IPS DF 6.9 (cell line): Measurements from ENCODE around the gene VPS37D.

ENCODE experiments used
- DNase-seq: peaks from one replicate; pipeline ENCODE4 v3.0.0-alpha.2; 2013; ENCODE audit warnings: low read depth, low spot score
- H3K27ac ChIP-seq: one replicate; pipeline ENCODE4 v1.5.1; 2013; ENCODE audit warnings: low read length, control low read depth
- H3K27me3 ChIP-seq: 2 replicates; pipeline ENCODE4 v1.6.1; 2013; ENCODE audit warnings: mild to moderate bottlenecking, low read length; ENCODE audit not compliant: control insufficient read depth, insufficient read depth
- H3K36me3 ChIP-seq: 2 replicates; pipeline ENCODE4 v1.6.1; 2013; ENCODE audit warnings: low read length; ENCODE audit not compliant: control insufficient read depth, insufficient read depth
- H3K4me1 ChIP-seq: 2 replicates; pipeline ENCODE4 v1.6.1; 2013; ENCODE audit warnings: low read length; ENCODE audit not compliant: control insufficient read depth, insufficient read depth
- H3K4me3 ChIP-seq: 2 replicates; pipeline ENCODE4 v1.5.1; 2013; ENCODE audit warnings: mild to moderate bottlenecking, low read length
- H3K9me3 ChIP-seq: 2 replicates; pipeline ENCODE4 v1.6.1; 2013; ENCODE audit warnings: low read length, inconsistent platforms; ENCODE audit not compliant: control insufficient read depth, insufficient read depth
- WGBS: extraction: QIAGEN DNeasy Blood & Tissue Kit; methylation state at CpG from one replicate; pipeline ENCODE4 v1.1.7; 2013; ENCODE audit warnings: mixed read lengths, missing lambda C conversion rate; ENCODE audit not compliant: insufficient read length, insufficient coverage; 5-methylcytosine and 5-hydroxymethylcytosine counted together

VPS37D gene

GRCh38 chr7:73699370-73700068 lies 31.9 kb downstream of the VPS37D start:
- no CpG with 5 or more reads among the region's 15 CpGs for WGBS
- peaks cover 19% of the 10 kb centered on the region for H3K36me3 ChIP-seq
- H3K27me3 ChIP-seq, result no peaks in the 10 kb centered on the region
- no peak overlapping the region for H3K4me3 ChIP-seq
- no peak overlapping the region for H3K27ac ChIP-seq
- H3K9me3 ChIP-seq, result no peaks in the 10 kb centered on the region
- DNase-seq, result no peak
- H3K4me1 ChIP-seq, result peaks cover 7% of the 10 kb centered on the region; the same call in 1 of the 2 replicates

DNA sequence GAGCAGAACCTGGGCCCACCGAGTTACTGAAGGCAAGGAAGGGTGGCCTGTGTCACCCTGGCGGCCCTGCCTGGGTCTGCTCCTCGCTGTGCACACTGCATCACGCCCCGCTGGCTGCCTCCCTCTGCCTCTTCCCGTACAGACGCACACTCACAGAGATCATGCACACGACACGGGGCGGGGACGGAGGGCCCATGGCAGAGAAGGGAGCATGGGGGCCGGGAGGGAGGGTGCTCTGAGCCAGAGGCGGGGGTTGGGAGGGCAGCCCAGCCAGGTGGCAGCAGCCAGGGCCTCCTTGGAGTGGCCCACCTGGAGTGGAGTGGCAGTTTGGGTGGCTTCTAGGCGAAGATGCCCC lies 32.4 kb downstream of the VPS37D start:
- peaks cover 17% of the 10 kb centered on the region for H3K36me3 ChIP-seq
- H3K27ac ChIP-seq, result no peak overlapping the region
- H3K4me1 ChIP-seq, result peaks cover 7% of the 10 kb centered on the region; the same call in 1 of the 2 replicates
- H3K4me3 ChIP-seq, result no peak overlapping the region
- no CpG with 5 or more reads among the region's 14 CpGs for WGBS
- H3K9me3 ChIP-seq, result no peaks in the 10 kb centered on the region
- no peaks in the 10 kb centered on the region for H3K27me3 ChIP-seq
- no peak for DNase-seq

- no CpG with 5 or more reads among the region's 15 CpGs for WGBS
- H3K27ac ChIP-seq, result no peak overlapping the region
- peaks cover 7% of the 10 kb centered on the region; the same call in 1 of the 2 replicates for H3K4me1 ChIP-seq
- no peaks in the 10 kb centered on the region for H3K27me3 ChIP-seq
- no peak for DNase-seq
- no peak overlapping the region for H3K4me3 ChIP-seq
- no peaks in the 10 kb centered on the region for H3K9me3 ChIP-seq
- peaks cover 14% of the 10 kb centered on the region for H3K36me3 ChIP-seq
These were observed 33.0 kb downstream of the VPS37D start for GRCh38 chr7:73700581-73701134.

DNA sequence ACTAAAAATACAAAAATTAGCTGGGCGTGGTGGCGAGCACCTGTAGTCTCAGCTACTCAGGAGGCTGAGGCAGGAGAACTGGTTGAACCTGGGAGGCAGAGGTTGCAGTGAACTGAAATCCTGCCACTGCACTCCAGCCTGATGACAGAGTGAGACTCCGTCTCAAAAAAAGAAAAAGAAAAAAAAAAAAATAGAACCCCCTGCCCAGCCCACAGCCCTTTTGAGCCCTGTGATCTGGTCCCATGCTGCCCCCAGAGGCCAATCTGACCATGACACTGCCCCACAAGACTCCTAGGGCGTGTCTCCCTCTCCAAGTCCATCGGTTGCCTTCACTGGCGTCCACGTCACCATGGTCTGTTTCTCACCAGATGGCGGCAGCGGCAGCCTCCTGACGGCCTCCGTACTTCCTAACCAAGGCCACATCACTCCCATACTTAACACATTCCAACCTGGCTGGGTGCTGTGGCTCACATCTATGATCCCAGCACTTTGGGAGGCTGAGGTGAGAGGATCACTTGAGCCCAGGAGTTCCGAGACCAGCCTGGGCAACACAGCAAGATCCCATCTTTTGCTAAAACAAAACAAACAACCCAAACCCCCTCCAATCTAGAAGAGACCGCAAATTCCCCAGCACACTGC lies 33.8 kb downstream of the VPS37D start:
- DNase-seq, result peak; percentile 83
- Histone ChIP-seq H3K4me3 (no peak overlapping the region), H3K36me3 (peaks cover 14% of the 10 kb centered on the region), H3K27me3 (no peaks in the 10 kb centered on the region), H3K27ac (no peak overlapping the region), H3K4me1 (peaks cover 7% of the 10 kb centered on the region; the same call in 1 of the 2 replicates), H3K9me3 (no peaks in the 10 kb centered on the region)
- no CpG with 5 or more reads among the region's 13 CpGs for WGBS

GRCh38 chr7:73702226-73702625 lies 34.6 kb downstream of the VPS37D start:
- Histone ChIP-seq H3K4me1 (peaks cover 7% of the 10 kb centered on the region; the same call in 1 of the 2 replicates), H3K4me3 (no peak overlapping the region), H3K27me3 (no peaks in the 10 kb centered on the region), H3K36me3 (peaks cover 10% of the 10 kb centered on the region), H3K9me3 (no peaks in the 10 kb centered on the region), H3K27ac (no peak overlapping the region)
- DNase-seq, result no peak
- no CpG with 5 or more reads among the region's 8 CpGs for WGBS

DNA sequence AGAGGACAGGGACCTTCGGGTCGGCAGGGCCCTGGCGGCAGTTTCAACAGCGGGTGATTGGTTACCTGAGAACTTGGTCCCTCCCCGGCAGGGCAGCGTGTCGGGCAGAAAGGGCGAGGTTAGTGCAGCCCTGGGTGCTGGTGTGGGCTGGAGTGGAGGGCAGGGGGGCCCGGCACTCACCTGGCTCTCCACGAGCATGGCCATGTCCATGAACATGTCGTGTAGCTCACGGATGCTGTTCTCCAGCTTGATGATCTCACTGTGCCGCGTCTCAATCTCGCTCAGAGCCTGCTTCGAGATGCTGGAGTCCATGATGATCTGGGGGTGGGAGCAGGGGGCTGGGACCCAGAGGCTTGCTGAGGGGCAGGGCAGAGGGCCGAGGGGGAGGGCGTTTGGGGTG lies 35.0 kb downstream of the VPS37D start:
- Histone ChIP-seq H3K27me3 (no peaks in the 10 kb centered on the region), H3K36me3 (0 out of 2 replicates have a peak, but pooled peaks cover 8% of the 10 kb centered on the region), H3K9me3 (no peaks in the 10 kb centered on the region), H3K27ac (no peak overlapping the region), H3K4me1 (peaks cover 7% of the 10 kb centered on the region; the same call in 1 of the 2 replicates), H3K4me3 (no peak overlapping the region)
- DNase-seq, result no peak
- no CpG with 5 or more reads among the region's 18 CpGs for WGBS

GRCh38 chr7:73703225-73703624 lies 35.6 kb downstream of the VPS37D start:
- H3K9me3 ChIP-seq, result no peaks in the 10 kb centered on the region
- no peak overlapping the region for H3K27ac ChIP-seq
- no peak for DNase-seq
- H3K36me3 ChIP-seq, result 0 out of 2 replicates have a peak, but pooled peaks cover 8% of the 10 kb centered on the region
- H3K4me1 ChIP-seq, result peaks cover 7% of the 10 kb centered on the region; the same call in 1 of the 2 replicates
- H3K27me3 ChIP-seq, result no peaks in the 10 kb centered on the region
- H3K4me3 ChIP-seq, result peak overlapping the region; percentile 17; the same call in 1 of the 2 replicates
- WGBS, result no CpG with 5 or more reads among the region's 13 CpGs

DNA sequence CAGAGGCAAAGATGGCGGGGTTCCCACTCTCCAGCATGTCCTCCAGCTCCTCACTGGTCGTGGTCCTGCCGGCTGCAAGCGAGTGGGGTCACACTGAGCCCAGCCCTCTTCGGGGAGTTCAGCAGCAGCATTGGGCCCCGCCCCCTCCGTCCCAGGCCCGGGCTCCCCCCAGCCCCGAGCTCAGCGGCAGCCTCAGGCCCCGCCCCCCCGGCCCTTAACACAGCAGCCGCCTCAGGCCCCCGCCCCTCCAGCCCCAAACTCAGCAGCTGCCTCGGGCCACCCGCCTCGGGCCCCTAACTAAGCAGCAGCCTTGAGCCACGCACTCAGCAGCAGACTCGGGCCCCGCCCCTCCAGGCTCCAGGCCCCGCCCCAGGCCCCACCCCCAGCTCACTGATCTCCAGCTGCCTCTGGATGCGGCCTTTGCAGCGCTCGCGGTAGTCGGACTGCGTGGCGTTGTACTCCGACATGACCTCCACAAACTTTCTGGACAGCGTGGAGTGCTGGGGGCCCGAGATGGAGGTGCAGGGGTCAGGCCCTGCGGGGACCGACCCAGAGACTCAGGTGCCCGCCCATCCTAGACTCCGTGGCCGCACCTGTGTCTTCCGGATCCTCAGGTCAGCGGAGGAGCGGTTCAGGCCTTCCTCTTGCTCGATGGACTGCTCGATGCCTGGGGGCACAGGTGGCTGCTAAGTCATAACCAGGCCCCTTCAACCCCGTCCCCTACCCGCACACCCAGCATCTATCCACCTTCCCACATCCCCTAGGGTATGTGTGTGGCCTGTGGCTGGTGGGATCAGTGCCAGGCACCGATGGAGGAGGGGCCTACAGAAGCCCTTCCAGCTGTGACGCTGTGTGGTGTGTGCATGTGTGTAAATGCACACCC lies 36.4 kb downstream of the VPS37D start:
- no peak overlapping the region for H3K27ac ChIP-seq
- DNase-seq, result peak; percentile 47
- H3K4me3 ChIP-seq, result peak overlapping the region; percentile 17; the same call in 1 of the 2 replicates
- H3K9me3 ChIP-seq, result no peaks in the 10 kb centered on the region
- peaks cover 7% of the 10 kb centered on the region for H3K4me1 ChIP-seq
- 0 out of 2 replicates have a peak, but pooled peaks cover 5% of the 10 kb centered on the region for H3K36me3 ChIP-seq
- no CpG with 5 or more reads among the region's 45 CpGs for WGBS
- H3K27me3 ChIP-seq, result no peaks in the 10 kb centered on the region

- no peak for DNase-seq
- peaks cover 7% of the 10 kb centered on the region for H3K4me1 ChIP-seq
- no peak overlapping the region for H3K27ac ChIP-seq
- no CpG with 5 or more reads among the region's 23 CpGs for WGBS
- H3K9me3 ChIP-seq, result no peaks in the 10 kb centered on the region
- H3K36me3 ChIP-seq, result no peaks in the 10 kb centered on the region
- H3K4me3 ChIP-seq, result no peak overlapping the region
- no peaks in the 10 kb centered on the region for H3K27me3 ChIP-seq
These were observed 37.3 kb downstream of the VPS37D start for GRCh38 chr7:73704640-73705550.
